Mesenchymal stem cell (in vitro differentiated cells and primary cell): ENCODE data around the gene ZNF562.
"Not testable (repeated sequence)": the region's sequence is repeated elsewhere in the genome, so short reads cannot be mapped to it uniquely, and the experiment has no call there.

Experiments used
- DNase-seq: peaks from one replicate; pipeline ENCODE4 v3.0.0-alpha.2; 2013
- H2AFZ ChIP-seq: one replicate; pipeline ENCODE4 v1.6.1; 2013; ENCODE audit warnings: low read depth, mild to moderate bottlenecking, control low read depth, inconsistent platforms, low read length, moderate library complexity
- H2AK5ac ChIP-seq: 2 replicates; pipeline ENCODE4 v1.6.1; 2013; ENCODE audit warnings: low read length, moderate library complexity, mild to moderate bottlenecking, inconsistent platforms; ENCODE audit not compliant: severe bottlenecking
- H2BK120ac ChIP-seq: one replicate; pipeline ENCODE4 v1.6.1; 2013; ENCODE audit warnings: low read depth, mild to moderate bottlenecking, inconsistent platforms, low read length, moderate library complexity
- H2BK12ac ChIP-seq, 2 experiments: one replicate each; pipeline ENCODE4 v1.6.1; 2013; ENCODE audit warnings: inconsistent platforms in 2 of 2, low read length in 2 of 2, mild to moderate bottlenecking in 2 of 2, moderate library complexity in 2 of 2, control low read depth in 1 of 2
- H2BK15ac ChIP-seq: one replicate; pipeline ENCODE4 v1.6.1; 2013; ENCODE audit warnings: mild to moderate bottlenecking, low read depth, inconsistent platforms; ENCODE audit not compliant: poor library complexity, severe bottlenecking
- H2BK5ac ChIP-seq: 2 replicates; pipeline ENCODE4 v1.6.1; 2013; ENCODE audit warnings: low read depth, mild to moderate bottlenecking, low read length, control low read depth, inconsistent platforms; ENCODE audit not compliant: poor library complexity, severe bottlenecking
- H3K14ac ChIP-seq, 2 experiments: one replicate each; pipeline ENCODE4 v1.6.1; 2013; ENCODE audit warnings: inconsistent platforms in 2 of 2, low read length in 2 of 2, control low read depth in 1 of 2, mild to moderate bottlenecking in 1 of 2, moderate library complexity in 1 of 2
- H3K18ac ChIP-seq, 2 experiments: one replicate each; pipeline ENCODE4 v1.6.1; 2013; ENCODE audit warnings: inconsistent platforms in 2 of 2, low read length in 2 of 2, control low read depth in 1 of 2, low read depth in 1 of 2, mild to moderate bottlenecking in 1 of 2
- H3K23ac ChIP-seq, 2 experiments: one replicate each; pipeline ENCODE4 v1.6.1; 2013; ENCODE audit warnings: inconsistent platforms in 2 of 2, low read length in 2 of 2, mild to moderate bottlenecking in 2 of 2, moderate library complexity in 2 of 2, control low read depth in 1 of 2
- H3K27ac ChIP-seq: 2 replicates; pipeline ENCODE4 v1.5.1; 2013; ENCODE audit warnings: mild to moderate bottlenecking, moderate library complexity, low read length, control low read depth, inconsistent platforms; ENCODE audit not compliant: poor library complexity, severe bottlenecking
- H3K27me3 ChIP-seq, 2 experiments: 2 replicates each; pipeline versions ENCODE4 v1.6.1 to v1.7.0; 2013; ENCODE audit warnings: low read length in 2 of 2, mild to moderate bottlenecking in 2 of 2, moderate library complexity in 2 of 2, control low read depth in 1 of 2, inconsistent platforms in 1 of 2; ENCODE audit not compliant: control insufficient read depth in 1 of 2, insufficient read depth in 1 of 2
- H3K36me3 ChIP-seq, 2 experiments: 2 replicates each; pipeline versions ENCODE4 v1.6.1 to v1.7.0; 2013; ENCODE audit warnings: low read length in 2 of 2, control low read depth in 1 of 2, inconsistent platforms in 1 of 2, low read depth in 1 of 2, mild to moderate bottlenecking in 1 of 2; ENCODE audit not compliant: insufficient read depth in 2 of 2, control insufficient read depth in 1 of 2
- H3K4ac ChIP-seq, 2 experiments: one replicate each; pipeline ENCODE4 v1.6.1; 2013; ENCODE audit warnings: inconsistent platforms in 2 of 2, low read length in 2 of 2, mild to moderate bottlenecking in 2 of 2, moderate library complexity in 2 of 2, control low read depth in 1 of 2, low read depth in 1 of 2
- H3K4me1 ChIP-seq: 2 replicates; pipeline ENCODE4 v1.6.1; 2013; ENCODE audit warnings: low read depth, low read length, control low read depth; ENCODE audit not compliant: control insufficient read depth, insufficient read depth
- H3K4me2 ChIP-seq: 2 replicates; pipeline ENCODE4 v1.6.1; 2013; ENCODE audit warnings: low read length, mild to moderate bottlenecking, inconsistent platforms; ENCODE audit not compliant: poor library complexity, severe bottlenecking
- H3K4me3 ChIP-seq, 2 experiments: 2 replicates each; pipeline versions ENCODE4 v1.5.1 to v1.7.0; 2013; ENCODE audit warnings: low read length in 2 of 2, mild to moderate bottlenecking in 2 of 2, control low read depth in 1 of 2, low read depth in 1 of 2; ENCODE audit not compliant: insufficient read depth in 1 of 2
- H3K79me1 ChIP-seq: replicated peaks from 2 replicates; pipeline ENCODE4 v1.6.1; 2013; ENCODE audit warnings: mild to moderate bottlenecking, control low read depth, low read length, inconsistent platforms; ENCODE audit not compliant: poor library complexity, severe bottlenecking
- H3K9ac ChIP-seq: 2 replicates; pipeline ENCODE4 v1.7.0; 2013; ENCODE audit warnings: mild to moderate bottlenecking, low read length, moderate library complexity
- H3K9me3 ChIP-seq: 2 replicates; pipeline ENCODE4 v1.7.0; 2013; ENCODE audit warnings: mild to moderate bottlenecking, low read length; ENCODE audit not compliant: control insufficient read depth
- H4K8ac ChIP-seq: one replicate; pipeline ENCODE4 v1.6.1; 2013; ENCODE audit warnings: inconsistent platforms, mild to moderate bottlenecking, low read length, moderate library complexity
- H4K91ac ChIP-seq: one replicate; pipeline ENCODE4 v1.6.1; 2013; ENCODE audit warnings: mild to moderate bottlenecking, low read length, inconsistent platforms
- WGBS: methylation state at CpG from one replicate; pipeline ENCODE4 v1.1.7; 2013; ENCODE audit warnings: mixed read lengths; 5-methylcytosine and 5-hydroxymethylcytosine counted together

The ZNF562 gene

DNA sequence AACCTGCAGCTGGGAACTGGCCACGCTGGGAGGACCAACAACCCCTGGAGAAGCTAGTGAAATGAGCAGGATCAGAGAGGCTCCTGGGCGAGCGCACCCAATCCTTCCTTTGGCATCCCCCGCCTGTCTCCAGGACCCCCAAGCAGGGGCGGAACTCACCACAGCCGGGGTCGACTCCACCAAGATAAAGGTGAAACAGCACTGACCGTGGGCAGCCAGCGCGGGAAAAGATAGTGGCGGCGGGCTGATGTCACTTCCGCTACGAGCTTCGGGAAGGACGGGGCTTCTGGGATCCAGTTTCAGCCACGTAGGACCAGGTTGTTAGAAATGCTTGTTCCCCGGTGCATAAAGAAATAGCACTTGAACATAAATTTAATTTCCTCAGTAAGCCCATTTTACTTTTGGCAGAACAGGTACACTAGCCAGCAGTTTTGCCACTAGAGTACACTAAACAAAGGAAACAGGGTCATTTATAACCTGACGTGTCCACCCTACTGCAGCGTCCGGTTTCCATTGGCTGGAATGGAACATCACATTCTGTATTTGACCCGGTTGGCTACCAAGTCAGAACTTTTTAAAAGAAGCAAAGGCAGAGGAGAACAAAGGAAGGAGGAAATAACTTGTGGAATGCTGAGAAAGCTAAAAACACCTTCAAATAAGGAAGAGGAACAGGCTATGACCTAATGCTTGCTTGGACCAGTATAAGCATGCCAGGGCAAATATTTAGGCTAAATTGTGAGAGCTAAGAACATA is 25.5 kb upstream of the ZNF562 start:
- H3K27ac ChIP-seq, result no peak overlapping the region
- no peak overlapping the region for H2BK15ac ChIP-seq
- no peaks in the 10 kb centered on the region for H3K27me3 ChIP-seq
- no peak overlapping the region for H2BK12ac ChIP-seq
- H2AFZ ChIP-seq, result no peak overlapping the region
- no peak overlapping the region for H4K91ac ChIP-seq
- no peak overlapping the region for H3K4me2 ChIP-seq
- peaks cover 16% of the 10 kb centered on the region for H3K9me3 ChIP-seq
- no peaks in the 10 kb centered on the region for H3K79me1 ChIP-seq
- H2BK5ac ChIP-seq, result no peak overlapping the region
- H2AK5ac ChIP-seq, result no peak overlapping the region
- no peak overlapping the region for H2BK120ac ChIP-seq
- H3K4ac ChIP-seq, result no peak overlapping the region
- H4K8ac ChIP-seq, result no peak overlapping the region
- H3K14ac ChIP-seq, result no peak overlapping the region
- no peak for DNase-seq
- H3K9ac ChIP-seq, result no peak overlapping the region
- H3K4me1 ChIP-seq, result no peaks in the 10 kb centered on the region
- no peak overlapping the region for H3K18ac ChIP-seq
- H3K4me3 ChIP-seq, result no peak overlapping the region
- no peaks in the 10 kb centered on the region for H3K36me3 ChIP-seq
- no peak overlapping the region for H3K23ac ChIP-seq
- 89% methylated on average over 22 of the region's 22 CpGs for WGBS

DNA sequence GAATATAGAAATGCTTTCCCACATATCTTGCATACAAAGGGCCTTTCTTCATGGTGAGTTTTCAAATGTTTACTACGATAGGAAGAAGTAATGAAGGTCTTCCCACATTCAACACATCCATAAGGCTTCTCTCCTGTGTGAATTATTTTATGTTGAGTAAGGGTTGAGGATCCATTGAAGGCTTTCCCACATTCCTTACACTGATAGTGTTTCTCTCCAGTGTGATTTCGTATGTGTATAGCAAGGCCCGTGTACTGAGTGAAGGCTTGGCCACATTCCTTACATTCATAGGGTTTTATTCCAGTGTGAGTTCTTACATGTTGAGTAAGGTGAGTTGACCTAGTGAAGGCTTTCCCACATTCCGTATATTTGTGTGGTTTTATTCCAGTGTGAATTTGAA is 15.4 kb upstream of the ZNF562 start:
- H4K8ac ChIP-seq, H2BK5ac ChIP-seq, H2AFZ ChIP-seq, H3K23ac ChIP-seq, H2BK15ac ChIP-seq, H3K27me3 ChIP-seq, H3K14ac ChIP-seq, H3K9ac ChIP-seq, H3K79me1 ChIP-seq, H4K91ac ChIP-seq, H3K4me3 ChIP-seq, DNase-seq, H3K4me2 ChIP-seq, H3K27ac ChIP-seq, H3K4me1 ChIP-seq, H3K36me3 ChIP-seq, H3K18ac ChIP-seq, H2BK12ac ChIP-seq, H3K4ac ChIP-seq, H2AK5ac ChIP-seq, H2BK120ac ChIP-seq: not testable (repeated sequence)
- no CpG with 5 or more reads among the region's 4 CpGs for WGBS
- peaks cover 60% of the 10 kb centered on the region for H3K9me3 ChIP-seq

DNA sequence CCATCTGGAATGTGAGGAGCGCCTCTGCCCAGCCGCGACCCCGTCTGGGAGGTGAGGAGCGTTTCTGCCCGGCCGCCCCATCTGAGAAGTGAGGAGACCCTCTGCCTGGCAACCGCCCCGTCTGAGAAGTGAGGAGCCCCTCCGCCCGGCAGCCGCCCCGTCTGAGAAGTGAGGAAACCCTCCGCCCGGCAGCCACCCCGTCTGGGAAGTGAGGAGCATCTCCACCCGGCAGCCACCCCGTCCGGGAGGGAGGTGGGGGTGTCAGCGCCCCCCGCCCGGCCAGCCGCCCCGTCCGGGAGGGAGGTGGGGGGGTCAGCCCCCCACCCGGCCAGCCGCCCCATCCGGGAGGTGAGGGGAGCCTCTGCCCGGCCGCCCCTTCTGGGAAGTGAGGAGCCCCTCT is 5.1 kb upstream of the ZNF562 start:
- H3K23ac ChIP-seq, H3K4me1 ChIP-seq, DNase-seq, H2BK12ac ChIP-seq, H2AK5ac ChIP-seq, H3K27ac ChIP-seq, H3K79me1 ChIP-seq, H3K18ac ChIP-seq, H3K27me3 ChIP-seq, H2AFZ ChIP-seq, H4K8ac ChIP-seq, H3K9ac ChIP-seq, H3K4me2 ChIP-seq, H3K4ac ChIP-seq, H2BK120ac ChIP-seq, H3K36me3 ChIP-seq, H2BK15ac ChIP-seq, H2BK5ac ChIP-seq, H3K4me3 ChIP-seq, H3K14ac ChIP-seq, H4K91ac ChIP-seq: not testable (repeated sequence)
- H3K9me3 ChIP-seq, result peaks cover 15% of the 10 kb centered on the region
- 93% methylated on average over 19 of the region's 30 CpGs for WGBS

DNA sequence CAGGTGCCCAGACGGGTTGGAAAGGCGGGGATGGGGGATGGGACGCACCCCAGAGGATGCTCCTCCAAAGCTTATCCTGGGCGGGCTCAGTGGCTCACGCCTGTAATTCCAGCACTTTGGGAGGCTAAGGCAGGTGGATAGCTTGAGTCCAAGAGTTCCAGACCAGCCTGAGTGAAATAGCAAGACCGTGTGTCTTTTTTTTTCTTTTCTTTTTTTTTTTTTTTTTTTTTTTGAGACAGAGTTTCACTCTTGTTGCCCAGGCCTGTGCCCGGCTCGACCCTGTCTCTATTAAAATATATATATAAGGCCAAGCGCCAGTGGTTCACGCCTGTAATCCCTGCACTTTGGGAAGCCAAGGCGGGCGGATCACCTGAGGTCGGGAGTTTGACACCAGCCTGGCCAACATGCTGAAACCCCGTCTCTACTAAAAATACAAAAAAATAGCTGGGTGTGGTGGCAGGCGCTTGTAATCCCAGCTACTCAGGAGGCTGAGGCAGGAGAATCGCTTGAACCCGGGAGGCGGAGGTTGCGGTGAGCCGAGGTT is 530 bp upstream of the ZNF562 start:
- WGBS, result 82% methylated on average over 17 of the region's 20 CpGs
- H3K4me2 ChIP-seq, result peak overlapping the region; percentile 2

More for the DNA sequence above, 530 bp upstream of the ZNF562 start:
- not testable (repeated sequence) for H2BK120ac ChIP-seq, H2BK12ac ChIP-seq, H2AK5ac ChIP-seq, H2BK5ac ChIP-seq, H3K18ac ChIP-seq, DNase-seq, H3K14ac ChIP-seq, H3K4me1 ChIP-seq, H3K79me1 ChIP-seq, H4K91ac ChIP-seq, H3K4ac ChIP-seq, H4K8ac ChIP-seq, H3K27me3 ChIP-seq, H3K23ac ChIP-seq
- peak overlapping the region; percentile 94 for H3K9ac ChIP-seq
- peak overlapping the region; percentile 70 for H2BK15ac ChIP-seq
- H3K27ac ChIP-seq, result peak overlapping the region; percentile 83
- H3K36me3 ChIP-seq, result peaks cover 4 to 31% of the 10 kb centered on the region in 2 experiments
- H3K9me3 ChIP-seq, result peaks cover 37% of the 10 kb centered on the region
- H2AFZ ChIP-seq, result peak overlapping the region; percentile 36
- peak overlapping the region; percentile 46 to 82 for H3K4me3 ChIP-seq
